Measurements from ENCODE around the gene BEND7. TPM values are rescaled to one million over a fixed set of nuclear protein-coding genes. Genes with fewer than 3 reads are reported as not detected.

The BEND7 gene
- total and polyA plus RNA-seq, 2 of the 13 experiments (the other 11 are each of a cell fraction or from before 2014, with no cell fraction given) = 14.1 to 17.1 TPM

GRCh38 chr10:13473986-13474385, 54.8 kb downstream of the BEND7 start:
- Histone ChIP-seq H3K9me3 (ENCODE audit: low read length) (no peaks in the 10 kb centered on the region), H2AFZ (ENCODE audit: low read length) (no peak overlapping the region), H3K79me2 (ENCODE audit: insufficient read depth, low read length) (no peaks in the 10 kb centered on the region), H3K4me2 (ENCODE audit: low read depth, low read length) (no peak overlapping the region), H3K4me1 (ENCODE audit: insufficient read depth, low read length) (no peaks in the 10 kb centered on the region), H3K27me3 (ENCODE audit: control insufficient read depth in 1 of 2, insufficient read depth in 2 of 2, low read length in 2 of 2) (no peaks in the 10 kb centered on the region), H3K4me3 (replicated peaks in 1 of 3; ENCODE audit: insufficient read depth in 1 of 3, low read depth in 2 of 3, low read length in 3 of 3) (no peak overlapping the region), H3K27ac (ENCODE audit: extremely low read length, insufficient read depth, low read length) (no peak overlapping the region), H4K20me1 (ENCODE audit: insufficient read depth, low read length) (no peaks in the 10 kb centered on the region), H3K36me3 (replicated peaks in 1 of 2; ENCODE audit: control insufficient read depth in 1 of 2, insufficient read depth in 2 of 2, low read length in 2 of 2) (peaks cover 4 to 28% of the 10 kb centered on the region in 2 experiments), H3K9ac (ENCODE audit: insufficient read depth, low read depth, low read length) (no peak overlapping the region)
- intact Hi-C loops (cut with micrococcal nuclease; ENCODE audit: unreplicated experiment) (no loop called here), in situ Hi-C loops (cut with HindIII; ENCODE audit: extremely low pct_ligation_motif_present, low pct_unique_long_range_greater_than_20kb) (no loop called here)
- 98% methylated on average over 26 of the region's 26 CpGs for WGBS (ENCODE audit: low lambda C conversion rate)
- CTCF ChIA-PET (ENCODE audit: low intra/inter-chr PET ratio, low total read pairs) = no interaction called here
- TF ChIP-seq ZNF326 (CRISPR knock-in tag; IDR thresholded peaks at IDR 0.05; ENCODE audit: borderline replicate concordance) = no peak
- TF ChIP-seq ZNF550 (CRISPR knock-in tag; IDR thresholded peaks at IDR 0.05; ENCODE audit: borderline replicate concordance) = no peak
- no peak for TF ChIP-seq SALL1 (CRISPR knock-in tag; IDR thresholded peaks at IDR 0.05)
- TF ChIP-seq FOXP1 (IDR thresholded peaks at IDR 0.05) = no peak
- TF ChIP-seq FOXP1 (CRISPR knock-in tag; IDR thresholded peaks at IDR 0.05) = no peak
- TF ChIP-seq ZNF773 (CRISPR knock-in tag; IDR thresholded peaks at IDR 0.05; ENCODE audit: borderline replicate concordance) = no peak
- no peak for TF ChIP-seq SMAD3 (CRISPR knock-in tag; IDR thresholded peaks at IDR 0.05)
- TF ChIP-seq ZNF639 (CRISPR knock-in tag; conservative IDR thresholded peaks at IDR 0.05) = no peak
- ATAC-seq (no peak), FAIRE-seq (no peak), DNase-seq (ENCODE audit: low spot score) (no peak)
- BruUV-seq (replicated peaks) = no TSS peak
- POLR2A ChIA-PET = no interaction called here

GRCh38 chr10:13472359-13472758, 56.5 kb downstream of the BEND7 start:
- BruUV-seq (replicated peaks) = no TSS peak
- DNase-seq (ENCODE audit: low spot score) (no peak), FAIRE-seq (no peak), ATAC-seq (no peak)
- ChIA-PET CTCF (ENCODE audit: low intra/inter-chr PET ratio, low total read pairs) (no interaction called here), POLR2A (no interaction called here)
- H3K36me3 ChIP-seq (replicated peaks in 1 of 2; ENCODE audit: control insufficient read depth in 1 of 2, insufficient read depth in 2 of 2, low read length in 2 of 2) = peaks cover 1 to 22% of the 10 kb centered on the region in 2 experiments; a peak in 4 of 5 replicates
- no peak overlapping the region for H3K27ac ChIP-seq (ENCODE audit: extremely low read length, insufficient read depth, low read length)
- TF ChIP-seq HOMEZ (CRISPR knock-in tag; IDR thresholded peaks at IDR 0.05; ENCODE audit: low read depth) = no peak
- TF ChIP-seq CREB1 (IDR thresholded peaks at IDR 0.05) = 0 out of 2 replicates have a peak, but pooled peaks have one; percentile 13
- TF ChIP-seq CREB1 (CRISPR knock-in tag; IDR thresholded peaks at IDR 0.05) = no peak
- no peak overlapping the region for H2AFZ ChIP-seq (ENCODE audit: low read length)
- no peak overlapping the region for H3K4me2 ChIP-seq (ENCODE audit: low read depth, low read length)
- intact Hi-C loops (cut with micrococcal nuclease; ENCODE audit: unreplicated experiment) (no loop called here), in situ Hi-C loops (cut with HindIII; ENCODE audit: extremely low pct_ligation_motif_present, low pct_unique_long_range_greater_than_20kb) (no loop called here)
- no peaks in the 10 kb centered on the region for H4K20me1 ChIP-seq (ENCODE audit: insufficient read depth, low read length)
- no peaks in the 10 kb centered on the region for H3K79me2 ChIP-seq (ENCODE audit: insufficient read depth, low read length)
- no peaks in the 10 kb centered on the region for H3K9me3 ChIP-seq (ENCODE audit: low read length)
- H3K4me1 ChIP-seq (ENCODE audit: insufficient read depth, low read length) = no peaks in the 10 kb centered on the region
- H3K9ac ChIP-seq (ENCODE audit: insufficient read depth, low read depth, low read length) = no peak overlapping the region
- H3K4me3 ChIP-seq (replicated peaks in 1 of 3; ENCODE audit: insufficient read depth in 1 of 3, low read depth in 2 of 3, low read length in 3 of 3) = no peak overlapping the region
- no peaks in the 10 kb centered on the region for H3K27me3 ChIP-seq (ENCODE audit: control insufficient read depth in 1 of 2, insufficient read depth in 2 of 2, low read length in 2 of 2)
- 98% methylated on average over 19 of the region's 19 CpGs for WGBS (ENCODE audit: low lambda C conversion rate)

Measured in HepG2 (cell line).